Adrenal gland (tissue), 12 donors: ENCODE measurements around the gene HSD11B2. TPM values are rescaled to one million over a fixed set of nuclear protein-coding genes. Genes with fewer than 3 reads are reported as not detected.

ENCODE experiments used
- DNase-seq, 7 donors: peaks; one replicate each; pipeline ENCODE4 v3.0.0-alpha.2; 2019 to 2020
- H3K27ac ChIP-seq, 5 donors: fragments of 200-600 bp; sonication (generic) in 4 of 5; 1 replicate in 3 of 5; 2 replicates in 2 of 5; pipeline versions ENCODE4 v1.5.1 to v1.8.0; 2016 to 2020; ENCODE audit warnings: mild to moderate bottlenecking in 1 of 5
- H3K27me3 ChIP-seq: fragments of 200-600 bp; 2 replicates; pipeline ENCODE4 v1.8.0; 2021
- H3K36me3 ChIP-seq, 2 donors: fragments of 200-600 bp; replicated peaks in 1 of 2; 1 replicate in 1 of 2; 2 replicates in 1 of 2; pipeline versions ENCODE4 v1.5.1 to v1.8.0; 2018 to 2022
- H3K4me1 ChIP-seq, 2 donors: fragments of 200-600 bp; replicated peaks in 1 of 2; 1 replicate in 1 of 2; 2 replicates in 1 of 2; pipeline versions ENCODE4 v1.5.1 to v1.8.0; 2018 to 2021
- H3K4me3 ChIP-seq, 4 donors: fragments of 200-600 bp; sonication (generic) in 3 of 4; one replicate each; pipeline ENCODE4 v1.5.1; 2016 to 2018
- H3K9me3 ChIP-seq, 3 donors: fragments of 200-600 bp; sonication (generic) in 1 of 3; replicated peaks in 1 of 3; 1 replicate in 2 of 3; 2 replicates in 1 of 3; pipeline versions ENCODE4 v1.5.1 to v1.8.0; 2016 to 2021
- CTCF ChIP-seq, 6 experiments: fragments of 450-650 bp in 4 of 6; fragments of 200-600 bp in 2 of 6; sonication (generic) in 1 of 6; IDR thresholded peaks; 1 replicate in 5 of 6; 2 replicates in 1 of 6; pipeline versions ENCODE4 v1.5.1 to v1.8.0; 2016 to 2021; ENCODE audit warnings: antibody characterized with exemption in 6 of 6, mild to moderate bottlenecking in 2 of 6, moderate library complexity in 1 of 6
- POLR2A ChIP-seq, 2 donors: fragments of 450-650 bp; IDR thresholded peaks; one replicate each; pipeline ENCODE4 v1.6.1; 2017; ENCODE audit warnings: antibody characterized with exemption in 2 of 2, mild to moderate bottlenecking in 2 of 2, moderate library complexity in 1 of 2
- WGBS, 4 donors: extraction: QIAGEN DNeasy Blood & Tissue Kit in 2 of 4; methylation state at CpG; one replicate each; pipeline versions ENCODE4 v1.1.5 to v1.1.7; 2013 to 2017; 5-methylcytosine and 5-hydroxymethylcytosine counted together
- intact Hi-C, 2 donors: fragments of 100-400 bp; cut with DNase I; formaldehyde crosslinking; loops; one replicate each; pipeline versions ENCODE4 v1.14.1 to v1.15.0; 2022 to 2023
- polyA plus RNA-seq, 3 donors: library from polyadenylated mRNA; stranded (reverse); fragments of 200-250 nt in 2 of 3; fragments of 350-450 nt in 1 of 3; fragmentation: Illumina TruSeq in 1 of 3; extraction: RNeasy Lipid Tissue Mini Kit (QIAGEN cat#74804) in 1 of 3; gene quantifications; one replicate each; pipeline ENCODE4 v1.2.3, GENCODE V29; 2013 to 2014
- total RNA-seq, 9 donors: library from RNA; depleted of rRNA in 4 of 9; stranded (reverse); fragments of >200 nt in 4 of 9; fragments of 120-200 nt in 1 of 9; fragmentation: NEBNext Ultra II Directional in 1 of 9; extraction: Animal tissue kit (Norgen Biotek cat#: 25700) in 1 of 9; gene quantifications; one replicate each; pipeline versions ENCODE4 v1.1.0 to v1.2.4, GENCODE V29; 2013 to 2023
- donor health status: healthy with polysubstance abuse.
- donor health status: Bipolar disorder and iron deficiency.
- donor health status: DM: yes; HTN: yes; CAD: no.
- donor health status: DM: no; HTN: no; CAD: no.
- donor health status: DM: no; HTN: no; CAD: no.
- donor health status: DM: yes; HTN: yes; CAD: no.

Gene HSD11B2
- total and polyA plus RNA-seq, 12 donors, result 0.69 to 12.3 (median 4.0) TPM

GRCh38 chr16:67454104-67454503 is 23.2 kb downstream of the HSD11B2 start:
- peaks cover 44 to 64% of the 10 kb centered on the region in 2 donors for H3K4me1 ChIP-seq

GRCh38 chr16:67454852-67455251 is 23.9 kb downstream of the HSD11B2 start:
- no peak overlapping the region for H3K27ac ChIP-seq
- 88 to 98% (median 95%) methylated on average over 3 to 6 of the region's 6 CpGs for WGBS, 4 donors
- no peaks in the 10 kb centered on the region for H3K27me3 ChIP-seq
- DNase-seq, result no peak
- intact Hi-C loops, result no loop called here
- peaks cover 0 to 22% of the 10 kb centered on the region in 2 donors for H3K36me3 ChIP-seq
- TF ChIP-seq CTCF (IDR thresholded peaks at IDR 0.05), result no peak
- no peak for TF ChIP-seq POLR2A (IDR thresholded peaks at IDR 0.05)
- no peaks in the 10 kb centered on the region for H3K9me3 ChIP-seq
- H3K4me1 ChIP-seq, result peaks cover 44 to 64% of the 10 kb centered on the region in 2 donors
- H3K4me3 ChIP-seq, result no peak overlapping the region

More at GRCh38 chr16:67454104-67454503, 23.2 kb downstream of the HSD11B2 start:
- WGBS, 4 donors, result 82 to 91% (median 86%) methylated on average over 5 of the region's 5 CpGs
- no peaks in the 10 kb centered on the region for H3K27me3 ChIP-seq
- intact Hi-C loops, result no loop called here
- no peak for TF ChIP-seq POLR2A (IDR thresholded peaks at IDR 0.05)
- no peak for TF ChIP-seq CTCF (IDR thresholded peaks at IDR 0.05)
- peaks cover 0 to 22% of the 10 kb centered on the region in 2 donors for H3K36me3 ChIP-seq
- no peaks in the 10 kb centered on the region for H3K9me3 ChIP-seq
- no peak overlapping the region for H3K27ac ChIP-seq
- no peak overlapping the region for H3K4me3 ChIP-seq
- DNase-seq, result no peak

- H3K36me3 ChIP-seq, result peaks cover 0 to 17% of the 10 kb centered on the region in 2 donors
- peak overlapping the region in 1 of 5 donors; percentile 58 for H3K27ac ChIP-seq
- H3K4me3 ChIP-seq, result no peak overlapping the region
- peaks cover 49 to 64% of the 10 kb centered on the region in 2 donors for H3K4me1 ChIP-seq
- 28 to 53% (median 42%) methylated on average over 4 to 6 of the region's 6 CpGs for WGBS, 4 donors
- DNase-seq, result peak in 6 of 7 donors; percentile 71 to 86 (median 76)
- TF ChIP-seq POLR2A (IDR thresholded peaks at IDR 0.05), result no peak
- TF ChIP-seq CTCF (IDR thresholded peaks at IDR 0.05), result peak; percentile 50 to 58 (median 54)
- no peaks in the 10 kb centered on the region for H3K27me3 ChIP-seq
- intact Hi-C loops, result no loop called here
- H3K9me3 ChIP-seq, result no peaks in the 10 kb centered on the region
Measured at GRCh38 chr16:67456391-67457081, 25.6 kb downstream of the HSD11B2 start.

- Histone ChIP-seq H3K9me3 (no peaks in the 10 kb centered on the region), H3K27ac (peak overlapping the region in 2 of 5 donors; percentile 34 to 86), H3K4me3 (no peak overlapping the region), H3K4me1 (peaks cover 53 to 67% of the 10 kb centered on the region in 2 donors), H3K27me3 (no peaks in the 10 kb centered on the region), H3K36me3 (peaks cover 0 to 8% of the 10 kb centered on the region in 2 donors)
- DNase-seq, result no peak
- WGBS, 4 donors, result 76 to 81% (median 76%) methylated on average over 7 of the region's 7 CpGs; no CpG with 5 or more reads in 1 of the 4 donors
- intact Hi-C loops, result no loop called here
- no peak for TF ChIP-seq POLR2A (IDR thresholded peaks at IDR 0.05)
- TF ChIP-seq CTCF (IDR thresholded peaks at IDR 0.05), result no peak
Measured at GRCh38 chr16:67457611-67458010, 26.7 kb downstream of the HSD11B2 start.
